ENCODE data around the gene B3GNT3. TPM values are rescaled to one million over a fixed set of nuclear protein-coding genes. Genes with fewer than 3 reads are reported as not detected.
A peak's percentile ranks its signal among the peaks of the same experiment; 100 is the strongest.

The B3GNT3 gene
- total and polyA plus RNA-seq, 9 of the 15 experiments (the other 6 are each of a cell fraction or from before 2014, with no cell fraction given) = 0.06 to 0.11 (median 0.07) TPM; not detected in 6

GRCh38 chr19:17778968-17779929 is 15.7 kb upstream of the B3GNT3 start:
- Histone ChIP-seq H3K79me2 (ENCODE audit: control insufficient read depth, insufficient read depth, low read length) (no peaks in the 10 kb centered on the region), H3K36me3 (ENCODE audit: control insufficient read depth, insufficient read depth, low read length) (peaks cover 56% of the 10 kb centered on the region; the same call in 2 of the 3 replicates), H3K4me1 (replicated peaks in 1 of 2; ENCODE audit: control insufficient read depth in 2 of 2, insufficient read depth in 2 of 2, low read length in 2 of 2) (peaks cover 12 to 50% of the 10 kb centered on the region in 2 experiments), H3K9ac (ENCODE audit: insufficient read depth in 1 of 2, low read depth in 2 of 2, low read length in 2 of 2) (peak overlapping the region in 1 of 2 experiments; percentile 86; a peak in 2 of 4 replicates), H3K27me3 (ENCODE audit: control insufficient read depth in 2 of 2, insufficient read depth in 2 of 2, low read length in 2 of 2) (no peaks in the 10 kb centered on the region), H3K27ac (ENCODE audit: extremely low read depth, low read depth, low read length) (no peak overlapping the region; the same call in 2 of the 3 replicates), H3K4me2 (ENCODE audit: insufficient read depth, low read length) (no peak overlapping the region; the same call in 1 of the 2 replicates), H2AFZ (ENCODE audit: low read depth, low read length) (peak overlapping the region; percentile 14; the same call in 1 of the 2 replicates), H3K4me3 (no peak overlapping the region; the same call in 1 of the 2 replicates), H3K9me1 (ENCODE audit: control insufficient read depth, insufficient read depth, low read length) (no peaks in the 10 kb centered on the region), H3K9me3 (replicated peaks; ENCODE audit: control insufficient read depth, insufficient read depth, low read depth, low read length) (no peaks in the 10 kb centered on the region), H4K20me1 (replicated peaks; ENCODE audit: control insufficient read depth, insufficient read depth, low read length) (peaks cover 11% of the 10 kb centered on the region; the same call in 1 of the 2 replicates)
- no TSS peak for BruUV-seq (replicated peaks)
- ATAC-seq (peak; percentile 10), DNase-seq (ENCODE audit: extremely low read depth in 1 of 4, low spot score in 3 of 4) (peak; percentile 81 to 85 (median 84)), FAIRE-seq (peak; percentile 78)
- ChIA-PET CTCF (ENCODE audit: low intra/inter-chr PET ratio) (interaction anchor here (0.6 kb wide), 1 partner anchor 1011 kb away, joined by 3 read pairs; no protein-coding TSS in a partner anchor), POLR2A (interaction anchor here (1.2 kb wide), 1 partner anchor 10 kb away, joined by 3 read pairs; no protein-coding TSS in a partner anchor)
- intact Hi-C loops (cut with micrococcal nuclease) (loop anchor here (1.0 kb wide), 1 partner anchor 63 kb away; no protein-coding TSS in a partner anchor), in situ Hi-C loops (cut with MboI) (no loop called here)
- WGBS (ENCODE audit: insufficient coverage, low coverage, missing lambda C conversion rate) = 45% methylated on average over 15 of the region's 25 CpGs
- TF ChIP-seq IRF9 (tag; IDR thresholded peaks at IDR 0.05) (no peak), THRAP3 (IDR thresholded peaks at IDR 0.05; ENCODE audit: borderline replicate concordance) (no peak), C11orf30 (IDR thresholded peaks at IDR 0.05; ENCODE audit: low read depth) (no peak), FOXK2 (conservative IDR thresholded peaks at IDR 0.05 in 1 of 2, IDR thresholded peaks at IDR 0.05 in 1 of 2; ENCODE audit: low read depth in 2 of 2) (no peak), ZNF583 (CRISPR knock-in tag; IDR thresholded peaks at IDR 0.05) (no peak), GATA2 (CRISPR knock-in tag; IDR thresholded peaks at IDR 0.05) (no peak), ZNF79 (CRISPR knock-in tag; IDR thresholded peaks at IDR 0.05; ENCODE audit: low read depth) (no peak), NKRF (IDR thresholded peaks at IDR 0.05; ENCODE audit: borderline replicate concordance) (no peak), ZNF263 (CRISPR knock-in tag; IDR thresholded peaks at IDR 0.05; ENCODE audit: borderline replicate concordance) (peak; percentile 97), HMBOX1 (IDR thresholded peaks at IDR 0.05) (no peak), POLR2G (IDR thresholded peaks at IDR 0.05; ENCODE audit: low read depth, low read length) (peak; percentile 66), JUND (IDR thresholded peaks at IDR 0.05; ENCODE audit: borderline replicate concordance, low read depth, low read length) (no peak), JUND (tag; IDR thresholded peaks at IDR 0.05; ENCODE audit: borderline replicate concordance, low read depth, low read length) (no peak), POLR2B (IDR thresholded peaks at IDR 0.05; ENCODE audit: low read depth, partially characterized antibody) (peak; percentile 21), RBM22 (IDR thresholded peaks at IDR 0.05; ENCODE audit: low read depth, low read length, poor library complexity, severe bottlenecking) (peak; percentile 4), CHD2 (IDR thresholded peaks at IDR 0.05; ENCODE audit: low read depth, low read length) (no peak), ZNF212 (CRISPR knock-in tag; IDR thresholded peaks at IDR 0.05) (no peak), SUPT5H (IDR thresholded peaks at IDR 0.05) (peak; percentile 61; the same call in 1 of the 2 replicates)

All from K562 (cell line).